Panc1 (cell line): Measurements from ENCODE around the gene LAMC2. TPM values are rescaled to one million over a fixed set of nuclear protein-coding genes. Genes with fewer than 3 reads are reported as not detected.
"Not testable (repeated sequence)": the region's sequence is repeated elsewhere in the genome, so short reads cannot be mapped to it uniquely, and the experiment has no call there.

ENCODE experiments used
- ATAC-seq: fragments of 200-7000 bp; cut with Tn5 transposase; 2 replicates; pipeline ENCODE4 v1.9.1; 2020; ENCODE audit warnings: mild to moderate bottlenecking, moderate library complexity
- BruUV-seq: library from RNA; stranded (reverse); fragments of 400-500 nt; replicated peaks from 2 replicates; lab custom pipeline; 2021; lab: Mats Ljungman, UMichigan
- CTCF ChIA-PET: fragments of 300-600 bp; sonication (Branson Sonifier 250); formaldehyde crosslinking; loops from one replicate; lab custom pipeline; 2022; ENCODE audit warnings: antibody characterized with exemption; lab: Charles Lee
- POLR2A ChIA-PET: fragments of 300-600 bp; sonication (Branson Sonifier 250); formaldehyde crosslinking; loops from one replicate; lab custom pipeline; 2022; ENCODE audit warnings: antibody characterized with exemption; lab: Charles Lee
- DNase-seq: peaks from one replicate; pipeline ENCODE4 v3.0.0-alpha.2; 2010; ENCODE audit warnings: low read depth, low spot score
- H3K27ac ChIP-seq: 2 replicates; pipeline ENCODE4 v1.5.1; 2011; ENCODE audit warnings: mild to moderate bottlenecking, low read length, inconsistent platforms
- H3K27me3 ChIP-seq: fragments of 200-500 bp; sonication (Bioruptor generic); 2 replicates; pipeline ENCODE4 v1.6.0; 2014; ENCODE audit warnings: low read length, inconsistent platforms; ENCODE audit not compliant: control insufficient read depth, insufficient read depth
- H3K36me3 ChIP-seq: fragments of 200-500 bp; sonication (Bioruptor generic); 2 replicates; pipeline ENCODE4 v1.5.1; 2014; ENCODE audit warnings: inconsistent platforms, mild to moderate bottlenecking, low read length, moderate library complexity; ENCODE audit not compliant: control insufficient read depth, insufficient read depth
- H3K4me1 ChIP-seq: 2 replicates; pipeline ENCODE4 v1.5.1; 2011; ENCODE audit warnings: inconsistent platforms, mild to moderate bottlenecking, low read length, moderate library complexity; ENCODE audit not compliant: control insufficient read depth, insufficient read depth
- H3K4me3 ChIP-seq, 2 experiments: 2 replicates each; pipeline ENCODE4 v1.5.1; 2011 to 2012; ENCODE audit warnings: low read depth in 2 of 2, low read length in 2 of 2, mild to moderate bottlenecking in 2 of 2, inconsistent platforms in 1 of 2, moderate library complexity in 1 of 2
- H3K9me3 ChIP-seq: fragments of 200-500 bp; sonication (Bioruptor generic); 2 replicates; pipeline ENCODE4 v1.5.1; 2014; ENCODE audit warnings: low read depth, mild to moderate bottlenecking, inconsistent platforms, low read length, moderate library complexity; ENCODE audit not compliant: control insufficient read depth, insufficient read depth
- POLR2AphosphoS5 ChIP-seq: IDR thresholded peaks from 2 replicates; pipeline ENCODE4 v1.6.1; 2012; ENCODE audit warnings: mild to moderate bottlenecking, low read depth, low read length, moderate library complexity
- SIN3A ChIP-seq: IDR thresholded peaks from 2 replicates; pipeline ENCODE4 v1.6.1; 2012; ENCODE audit warnings: low read depth, mild to moderate bottlenecking, low read length, moderate library complexity, borderline replicate concordance; ENCODE audit not compliant: insufficient read depth
- TCF7L2 ChIP-seq: IDR thresholded peaks from 2 replicates; pipeline ENCODE4 v1.6.1; 2011; ENCODE audit warnings: mild to moderate bottlenecking, low read depth, low read length, inconsistent platforms
- in situ Hi-C: cut with HindIII; loops from 2 replicates; pipeline ENCODE4 v1.10.0; 2016; ENCODE audit warnings: low sequenced_read_pairs, low pct_unique_long_range_greater_than_20kb
- intact Hi-C: fragments of 100-400 bp; cut with micrococcal nuclease; formaldehyde crosslinking; loops from one replicate; pipeline ENCODE4 v1.10.0; 2022; ENCODE audit not compliant: unreplicated experiment
- total RNA-seq: library from RNA; stranded (reverse); gene quantifications from one replicate; pipeline ENCODE4 v1.2.1, GENCODE V29; 2021; ENCODE audit not compliant: unreplicated experiment
- TF ChIP-seq, protein P1 (sequence below), 2 experiments: IDR thresholded peaks; 2 replicates each; pipeline ENCODE4 v1.6.1; 2011 to 2012; ENCODE audit warnings: low read depth in 2 of 2, control low read depth in 1 of 2, low read length in 1 of 2, mild to moderate bottlenecking in 1 of 2, moderate library complexity in 1 of 2; ENCODE audit not compliant: insufficient read depth in 1 of 2
- TF ChIP-seq, protein P2 (sequence below): fragments of 450-650 bp; IDR thresholded peaks from 2 replicates; pipeline ENCODE4 v1.5.1; 2017; ENCODE audit warnings: mild to moderate bottlenecking

LAMC2 gene
- total RNA-seq, 1 experiment from 2014 or later, result 8.3 TPM

DNA sequence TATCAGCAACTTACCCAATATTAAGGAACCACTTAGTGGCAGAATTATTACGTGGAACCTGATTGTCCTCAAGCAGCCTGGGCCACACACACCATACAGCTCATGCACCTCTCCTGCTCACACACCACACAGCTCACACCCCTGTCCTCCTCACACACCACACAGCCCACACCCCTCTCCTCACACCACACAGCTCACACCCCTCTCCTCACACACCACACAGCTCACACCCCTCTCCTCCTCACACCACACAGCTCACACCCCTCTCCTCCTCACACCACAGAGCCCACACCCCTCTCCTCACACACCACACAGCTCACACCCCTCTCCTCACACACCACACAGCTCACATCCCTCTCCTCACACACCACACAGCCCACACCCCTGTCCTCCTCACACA lies 36.8 kb upstream of the LAMC2 start:
- H3K36me3 ChIP-seq, result no peaks in the 10 kb centered on the region
- intact Hi-C loops, result no loop called here
- DNase-seq, result no peak
- no peak overlapping the region for H3K4me3 ChIP-seq
- H3K27me3 ChIP-seq, result no peaks in the 10 kb centered on the region
- H3K27ac ChIP-seq, result no peak overlapping the region
- TF ChIP-seq POLR2AphosphoS5 (no peak), TCF7L2 (no peak), SIN3A (no peak)
- TF ChIP-seq, protein P1, sequence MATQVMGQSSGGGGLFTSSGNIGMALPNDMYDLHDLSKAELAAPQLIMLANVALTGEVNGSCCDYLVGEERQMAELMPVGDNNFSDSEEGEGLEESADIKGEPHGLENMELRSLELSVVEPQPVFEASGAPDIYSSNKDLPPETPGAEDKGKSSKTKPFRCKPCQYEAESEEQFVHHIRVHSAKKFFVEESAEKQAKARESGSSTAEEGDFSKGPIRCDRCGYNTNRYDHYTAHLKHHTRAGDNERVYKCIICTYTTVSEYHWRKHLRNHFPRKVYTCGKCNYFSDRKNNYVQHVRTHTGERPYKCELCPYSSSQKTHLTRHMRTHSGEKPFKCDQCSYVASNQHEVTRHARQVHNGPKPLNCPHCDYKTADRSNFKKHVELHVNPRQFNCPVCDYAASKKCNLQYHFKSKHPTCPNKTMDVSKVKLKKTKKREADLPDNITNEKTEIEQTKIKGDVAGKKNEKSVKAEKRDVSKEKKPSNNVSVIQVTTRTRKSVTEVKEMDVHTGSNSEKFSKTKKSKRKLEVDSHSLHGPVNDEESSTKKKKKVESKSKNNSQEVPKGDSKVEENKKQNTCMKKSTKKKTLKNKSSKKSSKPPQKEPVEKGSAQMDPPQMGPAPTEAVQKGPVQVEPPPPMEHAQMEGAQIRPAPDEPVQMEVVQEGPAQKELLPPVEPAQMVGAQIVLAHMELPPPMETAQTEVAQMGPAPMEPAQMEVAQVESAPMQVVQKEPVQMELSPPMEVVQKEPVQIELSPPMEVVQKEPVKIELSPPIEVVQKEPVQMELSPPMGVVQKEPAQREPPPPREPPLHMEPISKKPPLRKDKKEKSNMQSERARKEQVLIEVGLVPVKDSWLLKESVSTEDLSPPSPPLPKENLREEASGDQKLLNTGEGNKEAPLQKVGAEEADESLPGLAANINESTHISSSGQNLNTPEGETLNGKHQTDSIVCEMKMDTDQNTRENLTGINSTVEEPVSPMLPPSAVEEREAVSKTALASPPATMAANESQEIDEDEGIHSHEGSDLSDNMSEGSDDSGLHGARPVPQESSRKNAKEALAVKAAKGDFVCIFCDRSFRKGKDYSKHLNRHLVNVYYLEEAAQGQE (IDR thresholded peaks at IDR 0.05; ENCODE audit: insufficient read depth in 1 of 2, low read depth in 2 of 2, low read length in 1 of 2), result no peak
- TF ChIP-seq, protein P2, sequence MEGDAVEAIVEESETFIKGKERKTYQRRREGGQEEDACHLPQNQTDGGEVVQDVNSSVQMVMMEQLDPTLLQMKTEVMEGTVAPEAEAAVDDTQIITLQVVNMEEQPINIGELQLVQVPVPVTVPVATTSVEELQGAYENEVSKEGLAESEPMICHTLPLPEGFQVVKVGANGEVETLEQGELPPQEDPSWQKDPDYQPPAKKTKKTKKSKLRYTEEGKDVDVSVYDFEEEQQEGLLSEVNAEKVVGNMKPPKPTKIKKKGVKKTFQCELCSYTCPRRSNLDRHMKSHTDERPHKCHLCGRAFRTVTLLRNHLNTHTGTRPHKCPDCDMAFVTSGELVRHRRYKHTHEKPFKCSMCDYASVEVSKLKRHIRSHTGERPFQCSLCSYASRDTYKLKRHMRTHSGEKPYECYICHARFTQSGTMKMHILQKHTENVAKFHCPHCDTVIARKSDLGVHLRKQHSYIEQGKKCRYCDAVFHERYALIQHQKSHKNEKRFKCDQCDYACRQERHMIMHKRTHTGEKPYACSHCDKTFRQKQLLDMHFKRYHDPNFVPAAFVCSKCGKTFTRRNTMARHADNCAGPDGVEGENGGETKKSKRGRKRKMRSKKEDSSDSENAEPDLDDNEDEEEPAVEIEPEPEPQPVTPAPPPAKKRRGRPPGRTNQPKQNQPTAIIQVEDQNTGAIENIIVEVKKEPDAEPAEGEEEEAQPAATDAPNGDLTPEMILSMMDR, result no peak
- no peaks in the 10 kb centered on the region for H3K9me3 ChIP-seq
- in situ Hi-C loops, result no loop called here
- CTCF ChIA-PET, result no interaction called here
- POLR2A ChIA-PET, result no interaction called here
- ATAC-seq, result no peak
- H3K4me1 ChIP-seq, result no peaks in the 10 kb centered on the region
- BruUV-seq, result no TSS peak

DNA sequence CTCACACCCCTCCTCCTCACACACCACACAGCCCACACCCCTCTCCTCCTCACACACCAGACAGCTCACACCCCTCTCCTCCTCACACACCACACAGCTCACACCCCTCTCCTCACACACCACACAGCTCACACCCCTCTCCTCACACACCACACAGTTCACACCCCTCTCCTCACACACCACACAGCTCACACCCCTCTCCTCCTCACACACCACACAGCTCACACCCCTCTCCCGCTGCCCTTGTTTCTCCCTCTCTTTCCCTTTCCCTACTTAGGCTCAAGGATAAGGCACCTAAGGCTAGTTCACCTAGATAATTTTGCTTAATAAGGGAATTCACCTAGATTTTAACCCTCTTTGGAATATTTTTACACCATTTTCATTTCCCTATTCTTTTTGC lies 36.0 kb upstream of the LAMC2 start:
- H3K27ac ChIP-seq, BruUV-seq, POLR2A ChIA-PET, ATAC-seq, H3K27me3 ChIP-seq, H3K4me3 ChIP-seq, H3K9me3 ChIP-seq, H3K36me3 ChIP-seq, DNase-seq, H3K4me1 ChIP-seq, in situ Hi-C loops, intact Hi-C loops, CTCF ChIA-PET: not testable (repeated sequence)

DNA sequence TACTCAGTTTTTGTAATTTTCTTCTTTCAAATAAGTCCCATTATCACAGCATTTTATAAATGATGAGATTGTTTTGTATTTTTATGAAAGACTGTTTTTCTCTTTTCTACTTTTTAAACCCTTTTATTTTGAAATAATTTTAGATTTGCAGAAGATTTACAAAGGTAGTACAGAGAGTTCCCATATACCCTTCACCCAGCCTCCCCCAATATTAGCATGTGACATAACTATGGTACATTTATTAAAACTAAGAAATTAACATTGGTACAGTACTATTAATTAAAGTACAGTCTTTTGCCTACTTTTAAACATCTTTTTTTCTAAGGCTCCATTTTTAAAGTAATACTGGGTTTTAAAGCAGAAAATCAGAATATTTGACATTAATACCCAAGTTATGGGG lies 35.6 kb upstream of the LAMC2 start:
- H3K27me3 ChIP-seq, result no peaks in the 10 kb centered on the region
- no peaks in the 10 kb centered on the region for H3K36me3 ChIP-seq
- DNase-seq (no peak), ATAC-seq (no peak)
- no peak overlapping the region for H3K4me3 ChIP-seq
- ChIA-PET POLR2A (no interaction called here), CTCF (no interaction called here)
- no peak for TF ChIP-seq POLR2AphosphoS5
- TF ChIP-seq TCF7L2, result no peak
- TF ChIP-seq, protein P1 (IDR thresholded peaks at IDR 0.05; ENCODE audit: insufficient read depth in 1 of 2, low read depth in 2 of 2, low read length in 1 of 2), result no peak
- TF ChIP-seq, protein P2, result no peak
- TF ChIP-seq SIN3A, result no peak
- intact Hi-C loops (no loop called here), in situ Hi-C loops (no loop called here)
- H3K4me1 ChIP-seq, result no peaks in the 10 kb centered on the region
- BruUV-seq, result no TSS peak
- no peaks in the 10 kb centered on the region for H3K9me3 ChIP-seq
- no peak overlapping the region for H3K27ac ChIP-seq
